Peyer's patch (tissue), 4 donors: Measurements from ENCODE around the gene PTPRJ. TPM values are rescaled to one million over a fixed set of nuclear protein-coding genes. Genes with fewer than 3 reads are reported as not detected.

Experiments used
- DNase-seq, 3 donors: peaks; one replicate each; pipeline ENCODE4 v3.0.0-alpha.2; 2017 to 2019
- H3K27ac ChIP-seq, 4 donors: fragments of 200-600 bp; sonication (generic); one replicate each; pipeline ENCODE4 v1.5.1; 2016 to 2019
- H3K27me3 ChIP-seq, 2 donors: fragments of 200-600 bp; sonication (generic); one replicate each; pipeline ENCODE4 v1.5.1; 2019
- H3K36me3 ChIP-seq, 3 donors: fragments of 200-600 bp; sonication (generic); one replicate each; pipeline ENCODE4 v1.5.1; 2016 to 2019
- H3K4me1 ChIP-seq, 4 donors: fragments of 200-600 bp; sonication (generic); one replicate each; pipeline ENCODE4 v1.5.1; 2016 to 2019
- H3K4me3 ChIP-seq, 4 donors: fragments of 200-600 bp; sonication (generic); 1 replicate in 3 of 4; 2 replicates in 1 of 4; pipeline ENCODE4 v1.5.1; 2016 to 2019; ENCODE audit warnings: mild to moderate bottlenecking in 1 of 4
- H3K9me3 ChIP-seq, 4 donors: fragments of 200-600 bp; sonication (generic); one replicate each; pipeline ENCODE4 v1.5.1; 2016 to 2019; ENCODE audit warnings: mild to moderate bottlenecking in 1 of 4
- CTCF ChIP-seq, 6 experiments: fragments of 450-650 bp in 4 of 6; fragments of 200-600 bp in 2 of 6; sonication (generic) in 1 of 6; IDR thresholded peaks; one replicate each; pipeline ENCODE4 v1.5.1; 2017 to 2019; ENCODE audit warnings: antibody characterized with exemption in 6 of 6, mild to moderate bottlenecking in 3 of 6, moderate library complexity in 1 of 6
- POLR2A ChIP-seq, 2 donors: fragments of 450-650 bp; IDR thresholded peaks; one replicate each; pipeline ENCODE4 v1.5.1; 2017; ENCODE audit warnings: antibody characterized with exemption in 2 of 2, mild to moderate bottlenecking in 2 of 2, moderate library complexity in 2 of 2
- total RNA-seq, 4 donors: library from RNA; depleted of rRNA; stranded (reverse); fragments of >200 nt; gene quantifications; one replicate each; pipeline ENCODE4 v1.1.0, GENCODE V29; 2016

The PTPRJ gene
- total RNA-seq, 4 donors from 2014 or later: 28.1 to 50.1 (median 37.5) TPM

DNA sequence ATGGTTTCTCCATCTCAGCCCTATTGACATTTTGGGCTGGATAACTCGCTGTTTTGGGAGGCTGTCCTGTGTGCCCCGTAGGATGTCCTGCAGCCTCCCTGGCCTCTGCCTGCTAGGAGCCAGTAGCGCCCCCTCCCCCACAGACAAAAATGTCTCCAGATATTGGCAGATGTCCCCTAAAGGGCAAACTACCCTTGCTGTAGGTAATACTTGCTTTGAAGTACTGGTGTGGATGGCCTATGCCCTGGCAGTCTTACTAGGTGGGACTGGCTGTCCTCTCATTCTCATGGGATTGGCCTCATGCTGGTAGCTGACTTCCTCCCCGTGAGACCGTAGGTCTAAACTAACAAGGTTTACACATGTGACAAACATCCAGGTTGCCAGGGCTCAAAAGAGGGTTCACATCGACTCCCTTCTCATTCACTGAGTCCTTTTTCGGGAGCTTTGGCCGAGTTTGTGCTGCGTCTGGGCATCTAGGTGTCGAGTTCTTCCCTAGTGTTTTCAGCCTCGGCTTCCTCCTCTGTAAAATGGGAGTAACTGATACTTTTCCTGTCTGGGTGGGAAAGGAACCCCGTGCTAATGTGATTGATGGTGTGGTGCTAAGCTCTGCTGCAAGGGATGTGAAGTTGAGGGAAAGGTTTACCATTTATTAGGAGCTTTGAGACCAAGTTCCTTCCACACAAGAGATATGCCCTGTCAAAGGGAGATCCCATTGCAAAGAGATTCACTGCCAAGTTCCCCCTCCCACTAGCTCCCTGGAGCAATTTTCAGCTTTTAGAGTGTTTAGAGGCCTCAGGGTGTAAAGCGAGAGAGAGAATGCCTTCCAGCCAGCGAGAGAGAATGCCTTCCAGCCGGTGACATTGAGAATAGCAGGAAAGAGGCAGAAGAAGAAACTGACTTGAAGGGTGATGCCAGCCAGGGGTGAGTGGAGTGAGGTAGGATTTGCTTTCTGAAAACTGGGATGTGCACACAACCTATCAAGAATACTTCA lies 17.0 kb downstream of the PTPRJ start:
- no peak for TF ChIP-seq CTCF (IDR thresholded peaks at IDR 0.05)
- TF ChIP-seq POLR2A (IDR thresholded peaks at IDR 0.05): no peak
- Histone ChIP-seq H3K36me3 (no peaks in the 10 kb centered on the region), H3K27ac (peak overlapping the region in 3 of 4 donors; percentile 52 to 91 (median 81)), H3K9me3 (no peaks in the 10 kb centered on the region), H3K4me1 (peaks cover 0 to 77% (median 12%) of the 10 kb centered on the region in 4 donors), H3K27me3 (no peaks in the 10 kb centered on the region), H3K4me3 (no peak overlapping the region)
- peak in 1 of 3 donors; percentile 49 for DNase-seq

DNA sequence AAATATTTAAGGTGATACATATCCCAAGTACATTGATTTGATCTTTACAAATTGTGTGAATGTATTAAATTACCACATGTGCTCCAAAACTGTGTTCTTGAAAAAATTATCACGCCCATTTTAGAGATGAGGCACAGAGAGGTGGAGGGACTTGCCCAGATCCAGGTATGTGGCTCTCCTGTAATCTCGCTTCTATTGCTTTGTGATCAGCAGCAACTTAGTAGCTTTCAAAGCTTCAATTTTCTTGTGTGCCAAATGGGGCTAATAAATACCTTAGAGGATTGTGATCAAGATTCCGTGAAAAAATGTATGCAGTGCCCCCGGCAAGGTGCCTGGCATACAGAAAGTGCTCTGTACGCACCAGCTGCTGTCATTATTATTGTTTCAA lies 18.0 kb downstream of the PTPRJ start:
- no peak overlapping the region for H3K4me3 ChIP-seq
- no peak for DNase-seq
- no peak for TF ChIP-seq CTCF (IDR thresholded peaks at IDR 0.05)
- TF ChIP-seq POLR2A (IDR thresholded peaks at IDR 0.05): no peak

GRCh38 chr11:47998733-47999359 lies 18.5 kb downstream of the PTPRJ start:
- TF ChIP-seq CTCF (IDR thresholded peaks at IDR 0.05): peak in 1 of 6 experiments; percentile 15
- peak; percentile 42 to 47 for TF ChIP-seq POLR2A (IDR thresholded peaks at IDR 0.05)
- Histone ChIP-seq H3K9me3 (no peaks in the 10 kb centered on the region), H3K36me3 (no peaks in the 10 kb centered on the region), H3K27me3 (no peaks in the 10 kb centered on the region), H3K4me3 (no peak overlapping the region), H3K4me1 (peaks cover 0 to 81% (median 12%) of the 10 kb centered on the region in 4 donors), H3K27ac (peak overlapping the region; percentile 52 to 91 (median 76))
- peak in 1 of 3 donors; percentile 80 for DNase-seq

More for the DNA sequence above, 18.0 kb downstream of the PTPRJ start:
- Histone ChIP-seq H3K9me3 (no peaks in the 10 kb centered on the region), H3K27me3 (no peaks in the 10 kb centered on the region), H3K4me1 (peaks cover 0 to 80% (median 12%) of the 10 kb centered on the region in 4 donors), H3K27ac (peak overlapping the region in 3 of 4 donors; percentile 52 to 91 (median 81)), H3K36me3 (no peaks in the 10 kb centered on the region)

- peak overlapping the region in 3 of 4 donors; percentile 47 to 72 (median 63) for H3K27ac ChIP-seq
- no peak overlapping the region for H3K4me3 ChIP-seq
- TF ChIP-seq POLR2A (IDR thresholded peaks at IDR 0.05) (no peak), CTCF (IDR thresholded peaks at IDR 0.05) (no peak)
- DNase-seq: peak in 1 of 3 donors; percentile 50
- H3K27me3 ChIP-seq: no peaks in the 10 kb centered on the region
- H3K4me1 ChIP-seq: peaks cover 0 to 85% (median 18%) of the 10 kb centered on the region in 4 donors
- H3K9me3 ChIP-seq: no peaks in the 10 kb centered on the region
- H3K36me3 ChIP-seq: no peaks in the 10 kb centered on the region
These were observed 20.1 kb downstream of the PTPRJ start for GRCh38 chr11:48000432-48000831.

DNA sequence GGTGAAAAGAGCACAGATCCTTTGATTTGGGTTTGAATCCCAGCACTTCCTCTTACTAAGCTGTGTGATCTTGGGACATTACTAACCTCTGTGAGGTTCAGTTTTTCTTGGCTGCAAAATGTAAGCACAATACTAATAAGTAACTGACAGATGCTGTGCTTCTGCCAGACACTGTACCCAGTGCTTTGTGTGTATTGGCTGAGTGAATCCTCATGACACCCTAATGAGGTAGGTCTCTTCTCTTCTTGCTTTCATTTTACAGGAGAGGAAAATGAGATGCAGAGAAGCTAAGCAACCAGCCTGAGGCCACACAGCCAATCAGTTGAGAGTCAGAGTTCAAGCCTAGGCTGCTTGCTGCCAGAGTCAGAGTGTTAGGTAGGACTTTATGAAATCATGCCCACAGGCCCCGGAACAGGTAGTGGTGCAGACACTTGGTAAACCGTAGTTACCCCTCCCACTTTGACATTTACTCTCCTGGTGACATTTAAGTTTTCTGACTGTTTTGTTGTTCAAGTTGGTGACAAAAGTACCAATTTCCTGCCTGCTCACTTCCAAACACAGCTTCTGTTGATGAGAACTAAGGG lies 21.2 kb downstream of the PTPRJ start:
- H3K27me3 ChIP-seq: no peaks in the 10 kb centered on the region
- TF ChIP-seq POLR2A (IDR thresholded peaks at IDR 0.05): no peak
- TF ChIP-seq CTCF (IDR thresholded peaks at IDR 0.05): no peak

More for the DNA sequence above, 21.2 kb downstream of the PTPRJ start:
- Histone ChIP-seq H3K4me1 (peaks cover 0 to 85% (median 23%) of the 10 kb centered on the region in 4 donors), H3K4me3 (peak overlapping the region in 1 of 4 donors; percentile 10), H3K27ac (peak overlapping the region; percentile 64 to 82 (median 70)), H3K9me3 (no peaks in the 10 kb centered on the region), H3K36me3 (no peaks in the 10 kb centered on the region)
- DNase-seq: peak in 2 of 3 donors; percentile 68 to 87
